Fibroblast of skin of left biceps (primary cell): Measurements from ENCODE around the gene GALT.

Experiments
- DNase-seq, 2 experiments: peaks; one replicate each; pipeline ENCODE4 v3.0.0-alpha.2; 2013; ENCODE audit warnings: low read depth in 2 of 2

The GALT gene

DNA sequence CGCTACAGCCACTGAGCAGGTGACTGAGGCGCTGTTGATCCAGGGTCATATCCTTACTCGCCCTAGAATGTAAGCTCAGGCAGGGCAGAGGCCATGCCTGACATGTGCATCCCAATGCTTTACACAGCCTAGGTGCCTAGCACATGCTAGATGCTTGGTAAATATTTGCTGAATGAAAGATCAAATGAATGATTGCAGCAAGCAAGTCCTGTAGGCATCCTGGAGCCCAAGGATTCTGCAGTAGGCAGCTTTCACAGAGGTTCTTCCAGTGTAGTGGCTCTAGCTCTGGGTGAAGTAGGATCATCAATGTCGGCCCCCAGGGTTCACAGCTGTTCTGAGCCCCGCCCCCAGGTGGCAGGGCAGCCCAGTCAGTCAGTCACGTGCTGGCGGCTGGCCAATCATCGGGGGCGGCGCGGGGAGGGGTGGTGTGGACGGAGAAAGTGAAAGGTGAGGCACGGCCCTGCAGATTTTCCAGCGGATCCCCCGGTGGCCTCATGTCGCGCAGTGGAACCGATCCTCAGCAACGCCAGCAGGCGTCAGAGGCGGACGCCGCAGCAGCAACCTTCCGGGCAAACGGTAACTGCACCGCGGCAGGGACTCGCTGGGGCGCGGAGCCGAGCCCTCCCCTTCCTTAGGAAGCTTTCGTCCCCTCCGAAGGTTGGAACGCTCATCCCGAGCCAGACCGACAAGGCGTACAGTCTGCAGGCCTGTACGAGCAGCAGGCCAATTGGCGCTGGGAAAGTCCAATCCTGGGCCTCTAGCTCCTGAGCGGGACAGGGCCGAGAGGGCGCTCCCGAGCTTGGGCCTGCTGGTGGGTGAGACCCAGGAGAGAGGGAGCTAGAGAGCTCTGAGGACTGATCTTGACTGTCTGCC lies at the start of gene GALT:
Gene GALT (plus strand): TSS at position 465 of the 873 bp plus-strand sequence. CDS start 30 bp downstream, at position 495.
- no peak for DNase-seq

GRCh38 chr9:34599546-34599945 lies 46.9 kb upstream of the GALT start:
- no peak for DNase-seq

DNA sequence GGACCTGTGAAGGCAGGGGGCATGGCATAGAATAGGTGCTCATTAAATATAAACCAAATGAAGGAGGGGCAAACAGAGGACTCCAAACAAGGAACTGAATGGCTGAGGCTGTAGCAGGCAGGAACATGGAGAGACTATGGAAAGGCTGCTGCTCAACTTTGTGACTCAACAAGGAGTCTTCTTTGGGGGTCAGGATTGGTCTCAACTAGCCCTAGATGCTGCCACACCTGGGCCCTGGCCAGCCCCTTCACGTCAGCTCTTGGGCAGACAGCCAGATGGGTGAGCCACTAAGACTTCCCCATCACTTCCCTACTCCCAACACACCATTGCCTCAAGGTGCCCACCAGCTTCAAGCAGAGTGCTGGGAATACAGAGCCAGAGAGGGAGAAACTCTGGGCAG lies 45.6 kb upstream of the GALT start:
- no peak for DNase-seq

GRCh38 chr9:34601937-34602573 lies 44.4 kb upstream of the GALT start:
- DNase-seq, result no peak

DNA sequence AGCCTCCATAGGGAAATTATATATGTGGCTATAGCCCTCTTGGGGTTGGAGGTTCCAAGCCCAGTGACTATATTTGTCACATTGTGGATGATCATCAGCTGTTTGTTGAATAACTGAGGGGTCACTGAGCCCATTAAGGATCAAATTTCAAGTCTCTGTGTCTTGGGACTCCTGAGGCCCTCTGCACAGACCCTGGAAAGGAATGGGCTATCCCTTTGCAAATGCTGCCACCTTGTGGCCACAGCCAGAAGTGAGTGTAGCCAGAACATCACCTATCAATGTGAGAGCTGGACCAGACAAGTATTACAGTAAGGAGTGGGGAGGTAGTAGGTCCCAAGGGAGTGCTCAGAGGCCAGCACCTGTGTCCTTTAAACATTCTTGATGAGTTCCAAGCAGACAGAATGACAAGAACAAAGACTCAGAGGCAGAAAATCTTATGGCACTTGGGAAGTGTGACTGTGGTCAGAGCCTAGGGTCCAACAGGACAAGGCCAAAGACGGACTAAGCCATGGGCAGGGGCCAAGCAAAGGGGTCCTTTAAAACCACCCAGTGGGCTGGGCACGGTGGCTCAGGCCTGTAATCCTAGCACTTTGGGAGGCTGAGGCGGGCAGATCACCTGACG lies 42.8 kb upstream of the GALT start:
- peak; percentile 15 to 21 for DNase-seq

DNA sequence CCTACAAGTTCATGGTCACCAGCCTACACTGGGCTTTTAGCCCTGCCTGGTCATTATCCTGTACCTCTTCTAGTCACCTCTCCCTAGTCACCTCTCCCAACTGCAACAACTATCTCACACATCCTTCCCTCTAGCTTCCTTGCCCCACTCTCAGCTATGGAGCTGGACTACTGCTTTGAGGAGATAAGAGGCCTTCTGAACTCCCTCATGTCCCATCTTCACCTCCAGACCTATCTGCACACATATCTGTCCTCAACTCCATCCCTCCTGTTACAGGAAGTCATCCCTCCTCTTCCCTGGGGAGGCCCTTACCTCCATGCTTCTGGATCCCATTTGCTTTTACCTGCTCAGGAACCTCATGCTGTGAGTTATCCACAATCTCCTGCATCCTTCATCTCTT lies 40.3 kb upstream of the GALT start:
- DNase-seq, result no peak

DNA sequence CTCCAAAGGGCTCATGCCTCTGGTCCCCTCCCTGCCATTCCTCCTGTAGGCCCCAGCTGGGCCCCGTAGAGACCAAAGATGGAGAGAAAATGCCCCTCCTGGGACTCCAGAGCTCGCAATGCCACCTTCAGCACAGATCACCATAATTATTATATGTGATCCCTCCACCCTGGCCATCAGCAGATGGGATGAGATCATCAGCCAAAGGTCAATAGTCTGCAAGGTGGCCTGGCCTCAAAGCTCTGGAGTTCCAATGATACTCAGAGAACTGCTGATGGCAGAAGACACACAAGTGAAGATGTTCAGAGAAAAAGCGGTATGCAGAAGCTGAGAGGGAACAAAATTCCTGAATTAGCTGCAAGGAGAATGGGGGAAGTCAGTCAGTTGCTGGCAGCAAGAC lies 39.6 kb upstream of the GALT start:
- no peak for DNase-seq

DNA sequence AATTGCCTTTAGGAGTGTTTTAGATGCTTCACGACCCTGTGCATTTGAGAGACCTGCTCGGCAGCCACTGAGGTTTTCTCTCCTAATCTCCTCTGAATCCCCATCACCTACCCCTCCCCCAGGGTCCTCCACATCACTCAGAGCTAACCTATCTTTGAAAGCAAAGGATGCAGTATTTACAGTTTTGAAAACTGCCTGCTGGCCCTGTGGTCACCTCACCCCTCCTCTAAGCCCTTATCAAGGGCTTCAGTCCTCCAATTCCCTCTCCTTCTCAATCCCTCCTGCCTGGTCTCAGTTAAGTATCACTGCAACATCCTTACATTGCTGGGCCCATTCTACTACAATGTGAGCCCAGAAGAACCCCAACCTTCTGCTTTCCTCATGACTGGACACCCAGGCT lies 39.1 kb upstream of the GALT start:
- DNase-seq, result no peak

GRCh38 chr9:34610434-34611206 lies 35.9 kb upstream of the GALT start:
- DNase-seq, result no peak

DNA sequence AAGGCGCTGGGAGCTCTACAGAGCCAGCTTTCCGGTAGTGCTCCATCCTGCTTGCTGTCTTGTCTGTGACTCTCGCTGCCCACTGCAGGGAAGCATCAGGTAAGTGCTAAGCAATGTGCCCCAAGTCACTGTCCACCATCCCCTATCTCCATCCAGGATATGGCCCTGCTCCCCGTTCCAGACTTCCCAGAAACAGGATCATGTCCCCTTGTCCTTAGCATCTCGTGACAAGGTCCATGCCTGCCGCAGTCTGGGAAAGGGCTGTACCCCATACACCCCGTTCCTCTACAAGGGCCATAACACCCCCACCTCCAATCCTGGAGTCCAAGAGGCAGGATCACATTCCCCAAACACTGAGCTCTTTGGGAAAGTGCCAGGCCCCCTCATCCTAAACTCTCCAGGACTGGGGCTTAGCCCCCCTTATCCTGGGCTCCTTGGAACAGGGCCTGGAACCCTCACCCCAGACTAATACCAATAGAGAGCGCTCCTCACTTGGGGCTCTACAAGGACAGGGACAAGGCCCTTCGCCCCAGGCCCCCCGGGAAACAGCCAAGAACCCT lies 35.1 kb upstream of the GALT start:
- no peak for DNase-seq

DNA sequence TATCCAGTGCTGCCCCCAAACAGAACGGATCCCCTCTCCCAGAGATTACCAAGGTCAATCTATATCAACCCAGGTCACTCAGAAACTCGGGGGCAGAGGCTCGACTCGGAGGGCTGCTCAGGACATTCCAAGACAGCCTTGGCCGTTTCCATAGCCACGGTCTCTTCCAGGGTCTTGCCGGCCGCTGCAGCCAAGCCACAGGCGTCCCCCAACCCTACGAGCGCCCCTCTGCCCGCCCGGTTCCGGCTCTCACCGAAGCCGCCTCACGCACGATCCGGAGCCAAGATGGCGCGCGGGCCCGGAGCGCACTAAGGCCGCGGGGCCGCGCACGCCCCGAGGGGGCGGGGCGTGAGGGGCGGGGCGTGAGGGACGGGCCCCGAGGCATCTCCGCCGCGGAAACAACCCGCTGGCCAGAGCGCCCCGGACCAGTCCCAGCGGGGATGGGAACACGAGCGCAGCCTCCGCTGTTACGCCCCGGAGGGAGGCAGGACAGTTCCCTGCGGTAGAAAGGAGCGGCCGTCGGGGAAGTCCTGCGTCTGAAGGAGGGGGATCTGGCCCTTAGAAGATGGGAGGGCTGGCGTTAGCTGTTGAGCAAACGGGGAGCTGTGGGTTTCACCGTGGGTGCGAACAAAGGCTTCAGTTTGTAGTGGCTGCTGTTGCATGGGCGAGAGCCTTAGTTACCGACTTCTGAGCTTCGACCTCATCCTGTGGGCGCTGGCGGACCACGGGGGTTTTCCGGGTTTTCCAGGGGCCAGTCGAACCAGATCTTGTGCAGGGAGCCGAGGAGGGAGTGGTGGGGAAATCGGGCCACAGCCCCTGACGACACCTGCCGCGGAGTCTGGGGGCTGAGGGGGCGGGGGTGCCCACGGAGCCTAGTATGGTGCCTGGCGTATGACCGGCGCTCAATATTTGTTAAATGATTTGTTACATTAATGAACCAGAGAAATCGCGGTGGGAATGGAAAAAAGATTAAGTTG lies 34.4 kb upstream of the GALT start, which contains the start of gene RPP25L:
Gene RPP25L (minus strand): TSS at position 287 of the 977 bp plus-strand sequence. CDS start 801 bp downstream, outside the sequence.
- DNase-seq, result peak; percentile 37 to 52

GRCh38 chr9:34612788-34613390 lies 33.6 kb upstream of the GALT start:
- peak; percentile 23 to 31 for DNase-seq

DNA sequence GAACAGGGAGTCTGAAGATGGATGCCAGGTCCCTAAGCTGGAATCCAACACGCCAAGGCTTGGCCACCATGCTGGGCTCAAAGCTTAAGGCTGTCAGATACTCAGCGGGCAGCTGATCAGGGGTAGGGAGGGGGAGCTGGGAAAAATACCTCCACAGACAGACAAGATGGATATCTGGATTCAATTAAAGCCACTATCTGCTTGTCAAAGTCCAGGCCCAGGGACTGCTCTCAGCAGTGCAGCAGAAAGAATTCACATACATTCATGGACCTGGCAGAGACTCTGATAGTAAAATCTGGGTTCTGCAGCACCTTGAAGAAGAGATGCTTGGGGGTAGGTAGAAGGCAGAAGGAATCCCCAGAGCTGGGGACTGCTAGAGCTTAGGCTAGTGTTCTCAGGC lies 31.3 kb upstream of the GALT start:
- no peak for DNase-seq

- peak; percentile 82 to 83 for DNase-seq
Measured at GRCh38 chr9:34620061-34620994, 26.1 kb upstream of the GALT start, which contains the start of gene DCTN3. Gene DCTN3 (minus strand): TSS chr9:34620495. CDS start chr9:34620464, 31 bp downstream.

GRCh38 chr9:34623374-34624235 lies 22.9 kb upstream of the GALT start:
- DNase-seq, result no peak

- DNase-seq, result no peak
Measured at GRCh38 chr9:34624475-34625185, 21.8 kb upstream of the GALT start.

DNA sequence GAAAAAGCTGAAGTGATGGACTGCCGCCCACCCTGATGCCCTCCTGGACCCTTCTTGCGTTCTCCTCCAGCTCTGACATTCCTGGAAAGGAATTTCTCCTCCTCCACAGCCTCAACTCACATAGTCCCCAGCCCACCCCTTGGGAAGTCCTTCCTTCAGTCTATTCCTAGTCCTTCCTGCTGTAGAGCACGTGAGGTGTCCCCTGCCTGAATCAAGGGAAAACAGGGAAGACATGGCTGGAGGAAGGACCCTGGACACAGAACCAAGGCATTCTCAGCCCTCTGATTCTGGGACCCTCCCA lies 21.3 kb upstream of the GALT start:
- DNase-seq, result no peak
